AML-193 (cell line): Measurements from ENCODE around the gene FBXL13.
"Not testable (repeated sequence)": the region's sequence is repeated elsewhere in the genome, so short reads cannot be mapped to it uniquely, and the experiment has no call there.

Experiments used
- DNase-seq, 2 experiments: peaks; one replicate each; lab custom pipeline; 2025; lab: John Stamatoyannopoulos, UW

The FBXL13 gene

DNA sequence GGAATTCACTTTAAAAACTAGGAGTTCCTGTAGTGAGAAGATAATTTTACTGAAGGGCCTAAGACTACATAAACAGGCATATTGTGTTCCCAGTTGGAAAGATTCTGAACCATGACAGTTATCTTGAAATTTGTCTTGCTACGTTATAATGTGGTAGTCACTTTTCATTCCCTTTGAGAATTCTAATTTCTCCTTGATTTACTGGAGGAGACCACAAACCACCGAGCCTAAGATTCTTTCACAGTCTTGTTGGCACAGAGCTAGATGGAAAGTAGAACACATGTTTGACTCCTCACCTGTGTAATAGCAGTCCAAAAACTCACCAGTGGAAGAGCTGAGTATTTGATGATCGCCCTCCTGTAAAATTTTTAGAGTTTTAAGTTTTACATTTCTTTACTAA is 5.2 kb upstream of the FBXL13 start:
- DNase-seq: no peak

DNA sequence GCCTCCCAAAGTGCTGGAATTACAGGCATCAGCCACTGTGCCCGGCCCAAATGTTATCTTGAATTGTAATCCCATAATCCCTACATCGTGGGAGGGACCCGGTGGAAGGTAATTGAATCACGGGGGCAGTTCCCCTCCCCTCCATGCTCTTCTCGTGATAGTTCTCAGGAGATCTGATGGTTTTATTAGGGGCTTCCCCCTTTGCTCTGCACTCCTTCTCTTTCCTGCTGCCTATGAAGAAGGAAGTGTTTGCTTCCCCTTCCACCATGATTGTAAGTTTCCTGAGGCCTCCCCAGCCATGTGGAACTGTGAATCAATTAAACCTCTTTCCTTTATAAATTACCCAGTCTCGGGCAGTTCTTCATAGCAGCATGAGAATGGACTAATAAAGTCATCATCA is 3.6 kb upstream of the FBXL13 start:
- not testable (repeated sequence) for DNase-seq

DNA sequence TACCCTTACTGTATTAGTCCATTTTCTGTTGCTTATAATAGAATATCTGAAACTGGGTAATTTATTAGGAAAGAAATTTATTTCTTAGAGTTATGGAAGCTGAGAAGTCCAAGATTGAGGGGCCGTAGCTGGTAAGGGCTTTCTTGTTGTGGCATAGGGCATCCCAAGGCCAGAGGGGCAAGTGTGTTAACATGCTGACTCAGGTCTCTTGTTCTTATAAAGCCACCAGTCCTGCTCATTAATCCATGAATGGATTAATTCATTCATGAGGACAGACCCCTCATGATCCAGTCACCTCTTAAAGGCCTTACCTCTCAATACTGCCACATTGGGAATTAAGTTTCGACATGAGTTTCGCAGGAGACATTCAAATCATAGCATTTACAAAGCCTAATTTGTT is 2.7 kb upstream of the FBXL13 start:
- no peak for DNase-seq

DNA sequence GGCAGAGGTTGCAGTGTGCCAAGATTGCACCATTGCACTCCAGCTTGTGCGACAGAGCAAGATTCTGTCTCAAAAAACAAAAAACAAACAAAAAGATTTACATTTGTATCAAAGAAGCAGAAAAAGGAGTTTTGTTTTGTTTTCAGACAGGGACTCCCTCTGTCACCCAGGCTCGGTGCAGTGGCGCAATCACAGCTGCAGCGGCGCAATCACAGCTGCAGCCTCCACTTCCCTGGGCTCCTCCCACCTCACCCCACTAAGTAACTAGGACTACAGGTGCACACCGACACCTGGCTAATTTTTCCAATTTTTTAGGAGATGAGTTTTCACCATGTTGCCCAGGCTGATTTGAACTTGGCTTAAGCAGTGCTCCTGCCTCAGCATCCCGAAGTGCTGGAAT is 2.2 kb upstream of the FBXL13 start:
- no peak for DNase-seq

DNA sequence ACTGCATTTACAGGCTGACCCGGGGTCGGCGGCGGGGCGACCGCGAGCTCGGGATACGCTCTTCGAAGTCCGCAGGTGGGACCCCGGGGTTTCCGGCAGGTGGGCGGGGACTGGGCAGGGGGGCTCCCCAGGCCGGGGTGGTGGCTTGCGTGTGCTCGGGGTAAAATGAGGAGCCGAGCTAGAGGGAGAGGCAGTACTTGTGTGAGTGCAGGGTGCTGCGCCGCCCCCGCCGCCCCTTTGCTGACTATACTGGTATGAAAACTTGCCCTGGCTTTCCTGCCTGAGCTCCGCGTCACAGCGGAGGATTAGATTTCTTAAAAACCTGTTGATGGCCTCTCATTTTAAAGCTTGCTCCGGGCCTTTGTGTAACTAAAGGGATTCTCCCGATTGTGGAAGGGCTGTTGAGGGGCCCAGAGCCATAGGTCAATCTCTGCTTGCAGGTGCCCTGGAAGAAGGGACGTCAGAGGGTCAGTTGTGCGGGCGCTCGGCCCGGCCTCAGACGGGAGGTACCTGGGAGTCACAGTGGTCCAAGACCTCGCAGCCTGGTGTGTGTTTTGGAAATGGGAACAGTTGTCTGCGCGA is 832 bp upstream of the FBXL13 start:
- peak; percentile 6 to 7 for DNase-seq

DNA sequence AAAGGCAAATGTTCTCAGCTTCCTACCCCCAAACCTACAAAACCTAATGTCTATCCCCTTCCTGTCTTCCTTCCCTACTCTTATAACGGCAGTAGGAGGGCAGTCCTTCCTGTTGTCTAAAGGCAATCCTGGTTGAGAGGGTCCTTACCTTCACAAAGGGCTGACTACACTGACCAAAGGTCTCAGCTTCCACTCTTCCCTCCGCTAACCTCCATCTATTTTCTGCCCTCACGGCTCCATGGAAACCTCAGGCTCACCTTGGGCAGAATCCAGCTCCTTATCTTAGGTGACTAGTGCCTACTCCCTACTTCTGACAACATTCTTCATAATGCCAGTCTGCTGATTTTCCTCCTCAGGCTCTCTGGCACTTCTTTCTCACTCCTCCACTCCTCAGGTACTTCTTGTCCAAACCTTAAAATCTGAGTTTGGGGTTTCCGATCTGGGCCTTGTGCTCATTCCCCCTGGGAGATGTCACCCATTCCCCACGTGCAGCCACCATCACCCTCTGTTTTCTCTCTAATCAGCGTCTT is 542 bp downstream of the FBXL13 start:
- DNase-seq: no peak

DNA sequence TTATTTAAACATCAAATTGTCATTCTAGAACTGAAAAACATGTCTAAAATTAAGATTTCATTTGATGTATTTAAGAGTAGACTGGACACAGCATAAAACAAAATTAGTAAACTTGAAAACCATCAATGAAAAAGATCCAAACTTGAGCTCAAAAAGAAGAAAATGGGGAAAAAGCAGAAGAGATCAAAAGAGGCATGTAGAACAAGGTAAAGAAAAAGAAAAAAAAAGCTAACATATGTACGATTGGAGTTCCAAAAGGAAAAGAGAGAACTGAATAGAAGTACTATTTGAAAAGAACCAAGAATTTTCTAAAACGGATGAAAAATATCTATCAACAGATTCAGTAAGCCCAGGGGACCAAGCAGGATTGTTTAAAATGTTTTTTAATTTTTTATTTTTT is 3.6 kb downstream of the FBXL13 start:
- DNase-seq: no peak

DNA sequence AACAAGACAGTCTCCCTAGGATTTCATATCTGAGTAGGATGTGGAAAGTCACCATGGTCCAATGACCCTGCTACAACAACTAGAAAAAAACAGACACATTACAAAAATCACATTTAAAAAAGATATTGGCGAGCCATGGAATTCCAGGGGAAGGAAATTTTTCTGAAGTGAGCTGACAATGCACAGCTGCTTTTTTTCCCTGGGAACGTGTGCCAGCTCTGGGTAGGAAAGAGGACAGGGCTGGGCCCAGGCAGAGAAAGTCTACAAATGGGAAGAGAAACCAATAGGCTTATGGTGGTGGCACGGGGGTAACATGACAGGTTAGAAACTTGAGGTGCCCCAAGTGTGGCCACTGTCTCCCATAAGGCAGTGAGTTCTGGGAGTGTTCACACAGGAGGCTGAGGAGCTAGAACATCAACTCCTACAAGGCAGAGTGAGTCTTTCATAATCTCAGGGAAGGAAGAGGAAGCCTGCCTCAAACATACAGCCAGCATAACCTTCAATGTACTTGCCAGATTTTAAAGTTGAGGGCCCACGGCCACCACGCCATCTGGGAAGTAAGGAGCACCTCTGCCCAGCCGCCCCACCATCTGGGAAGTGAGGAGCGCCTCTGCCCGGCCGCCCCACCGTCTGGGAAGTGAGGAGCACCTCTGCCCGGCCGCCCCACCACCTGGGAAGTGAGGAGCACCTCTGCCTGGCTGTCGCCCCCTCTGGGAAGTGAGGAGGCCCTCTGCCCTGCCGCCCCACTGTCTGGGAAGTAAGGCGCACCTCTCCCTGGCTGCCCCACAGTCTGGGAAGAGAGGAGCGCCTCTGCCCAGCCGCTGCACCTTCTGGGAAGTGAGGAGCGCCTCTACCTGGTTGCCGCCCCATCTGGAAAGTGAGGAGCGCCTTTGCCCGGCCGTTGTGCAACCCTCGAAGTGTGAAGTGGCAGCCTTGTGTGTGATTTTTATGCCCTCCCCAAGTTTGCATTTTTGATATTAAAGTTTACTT is 5.9 kb downstream of the FBXL13 start:
- DNase-seq: no peak

DNA sequence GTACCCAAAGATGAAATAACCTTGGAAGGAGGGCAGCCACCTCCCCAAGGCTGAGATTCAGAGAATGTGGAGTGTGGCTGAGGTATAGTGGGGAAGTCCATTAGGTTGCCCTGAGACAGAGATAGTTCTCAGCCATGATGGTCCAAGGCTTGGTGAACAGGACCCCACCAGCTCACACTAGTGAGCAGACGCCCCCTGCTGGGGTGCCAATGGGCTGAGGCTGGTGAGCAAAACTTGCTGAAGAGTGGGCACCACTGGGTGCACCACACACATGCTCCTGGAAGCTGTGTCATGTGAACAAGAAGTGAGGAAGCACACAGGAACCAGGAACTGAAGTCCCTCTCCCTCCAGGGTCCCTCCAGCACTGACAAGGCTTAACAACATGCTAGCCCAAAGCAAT is 8.9 kb downstream of the FBXL13 start:
- peak; percentile 26 to 33 for DNase-seq

DNA sequence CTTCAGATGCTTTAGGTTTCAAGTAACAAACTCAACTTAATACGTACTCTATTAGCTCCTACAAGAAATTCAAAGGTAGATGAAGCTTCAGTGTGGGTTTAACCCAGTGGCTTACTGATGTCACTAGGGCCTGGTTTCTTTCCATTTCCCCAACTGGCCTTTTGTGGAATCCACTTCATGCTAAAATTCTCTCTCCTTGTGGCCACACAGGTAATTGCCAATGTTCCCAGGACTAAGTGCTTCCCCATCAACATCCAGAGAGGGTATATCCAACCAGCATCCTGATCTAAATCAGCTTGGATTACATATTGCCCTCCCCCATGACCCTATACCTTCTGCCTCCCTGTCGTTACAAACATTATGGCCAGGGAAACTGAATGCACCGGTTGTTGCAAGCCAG is 10.7 kb downstream of the FBXL13 start:
- DNase-seq: no peak

DNA sequence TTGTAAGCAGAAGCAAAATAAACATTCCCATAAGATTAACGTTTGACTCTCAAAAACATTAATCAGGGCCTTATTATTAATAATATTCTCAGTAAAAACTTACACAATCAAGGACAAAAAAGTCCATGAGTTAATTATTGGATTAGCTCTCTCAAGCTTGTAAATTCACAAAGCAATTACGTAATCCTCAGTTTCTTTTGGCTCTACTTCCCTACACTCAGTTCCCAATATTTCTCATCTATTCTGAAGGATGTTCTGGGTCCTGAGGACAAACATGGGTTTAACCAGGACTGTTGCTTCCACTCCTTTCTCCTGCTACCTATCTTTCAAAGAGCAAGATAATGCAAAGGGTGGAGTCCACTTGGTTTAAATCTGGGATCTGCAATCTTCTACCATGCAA is 15.1 kb downstream of the FBXL13 start:
- peak in 1 of 2 experiments; percentile 12 for DNase-seq

DNA sequence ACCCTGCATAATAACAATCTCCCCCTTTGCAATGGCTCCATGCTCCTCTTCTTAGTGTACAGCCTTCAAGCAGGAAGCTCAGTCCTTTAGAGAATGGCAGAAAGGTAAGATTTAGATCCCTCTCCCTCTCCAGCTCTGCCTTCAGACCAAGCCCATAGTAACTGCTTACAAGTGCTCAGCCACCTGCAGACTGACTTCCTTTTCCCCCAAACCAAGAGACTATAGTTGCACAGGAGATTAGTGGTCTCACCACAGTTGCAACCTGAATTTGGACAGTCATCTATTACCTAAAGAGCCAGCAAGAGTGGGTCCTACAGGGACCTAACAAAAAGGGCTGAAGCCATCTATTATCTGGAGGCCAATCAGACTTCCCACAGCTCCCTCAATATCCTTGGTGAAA is 16.5 kb downstream of the FBXL13 start:
- no peak for DNase-seq

DNA sequence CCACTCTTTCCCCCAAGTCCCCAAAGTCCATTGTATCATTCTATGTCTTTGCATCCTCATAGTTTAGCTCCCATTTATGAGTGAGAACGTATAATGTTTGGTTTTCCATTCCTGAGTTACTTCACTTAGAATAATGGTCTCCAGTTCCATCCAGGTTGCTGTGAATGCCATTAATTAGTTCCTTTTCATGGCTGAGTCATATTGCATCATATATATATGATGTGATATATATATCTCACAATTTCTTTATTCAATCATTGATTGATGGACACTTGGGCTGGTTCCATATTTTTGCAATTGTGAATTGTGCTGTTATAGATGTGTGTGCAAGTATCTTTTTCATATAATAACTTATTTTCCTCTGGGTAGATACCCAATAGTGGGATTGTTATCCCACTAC is 18.6 kb downstream of the FBXL13 start:
- not testable (repeated sequence) for DNase-seq

DNA sequence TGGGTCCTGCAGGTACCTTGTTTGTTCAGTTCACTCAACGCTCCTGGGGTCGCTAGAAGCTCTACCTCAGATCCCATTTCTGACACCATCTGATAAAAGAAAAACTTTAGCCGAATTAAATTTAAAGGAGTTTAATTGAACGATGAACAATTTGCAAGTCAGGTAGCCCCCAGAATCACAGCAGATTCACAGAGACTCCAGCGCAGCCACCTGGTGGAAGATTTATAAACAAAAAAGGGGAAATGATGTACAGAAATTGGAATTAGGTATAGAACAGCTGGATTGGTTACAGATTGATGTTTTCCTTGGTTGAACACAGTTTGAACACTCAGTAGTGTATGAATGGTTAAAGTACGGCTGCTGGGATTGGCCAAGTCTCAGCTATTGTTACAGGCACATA is 23.1 kb downstream of the FBXL13 start:
- no peak for DNase-seq

DNA sequence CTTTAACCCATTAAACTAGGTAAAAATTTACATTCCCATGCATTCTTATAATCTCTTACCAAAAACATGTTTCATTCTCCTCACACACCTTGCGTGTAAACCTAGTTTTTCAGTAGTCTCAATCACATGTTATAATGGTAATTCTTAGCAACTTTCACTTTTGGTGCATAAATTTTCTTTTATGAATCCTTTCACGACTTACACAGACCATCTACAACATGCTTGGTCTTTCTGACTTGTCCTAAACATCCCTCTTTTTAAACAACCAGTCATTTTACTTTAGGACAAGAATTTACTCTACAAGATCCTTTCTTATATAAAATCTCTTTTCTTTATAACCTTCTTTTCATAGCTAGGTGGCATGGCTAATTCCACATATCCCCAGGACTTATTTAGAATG is 25.8 kb downstream of the FBXL13 start:
- no peak for DNase-seq

DNA sequence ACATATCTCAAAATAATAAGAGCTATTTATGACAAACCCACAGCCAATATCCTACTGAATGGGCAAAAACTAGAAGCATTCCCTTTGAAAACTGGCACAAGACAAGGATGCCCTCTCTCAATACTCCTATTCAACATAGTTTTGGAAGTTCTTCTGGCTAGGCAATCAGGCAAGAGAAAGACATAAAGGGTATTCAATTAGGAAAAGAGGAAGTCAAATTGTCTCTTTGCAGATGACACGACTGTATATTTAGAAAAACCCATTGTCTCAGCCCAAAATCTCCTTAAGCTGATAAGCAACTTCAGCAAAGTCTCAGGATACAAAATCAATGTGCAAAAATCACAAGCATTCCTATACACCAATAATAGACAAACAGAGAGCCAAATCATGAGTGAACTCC is 32.8 kb downstream of the FBXL13 start:
- DNase-seq: not testable (repeated sequence)

DNA sequence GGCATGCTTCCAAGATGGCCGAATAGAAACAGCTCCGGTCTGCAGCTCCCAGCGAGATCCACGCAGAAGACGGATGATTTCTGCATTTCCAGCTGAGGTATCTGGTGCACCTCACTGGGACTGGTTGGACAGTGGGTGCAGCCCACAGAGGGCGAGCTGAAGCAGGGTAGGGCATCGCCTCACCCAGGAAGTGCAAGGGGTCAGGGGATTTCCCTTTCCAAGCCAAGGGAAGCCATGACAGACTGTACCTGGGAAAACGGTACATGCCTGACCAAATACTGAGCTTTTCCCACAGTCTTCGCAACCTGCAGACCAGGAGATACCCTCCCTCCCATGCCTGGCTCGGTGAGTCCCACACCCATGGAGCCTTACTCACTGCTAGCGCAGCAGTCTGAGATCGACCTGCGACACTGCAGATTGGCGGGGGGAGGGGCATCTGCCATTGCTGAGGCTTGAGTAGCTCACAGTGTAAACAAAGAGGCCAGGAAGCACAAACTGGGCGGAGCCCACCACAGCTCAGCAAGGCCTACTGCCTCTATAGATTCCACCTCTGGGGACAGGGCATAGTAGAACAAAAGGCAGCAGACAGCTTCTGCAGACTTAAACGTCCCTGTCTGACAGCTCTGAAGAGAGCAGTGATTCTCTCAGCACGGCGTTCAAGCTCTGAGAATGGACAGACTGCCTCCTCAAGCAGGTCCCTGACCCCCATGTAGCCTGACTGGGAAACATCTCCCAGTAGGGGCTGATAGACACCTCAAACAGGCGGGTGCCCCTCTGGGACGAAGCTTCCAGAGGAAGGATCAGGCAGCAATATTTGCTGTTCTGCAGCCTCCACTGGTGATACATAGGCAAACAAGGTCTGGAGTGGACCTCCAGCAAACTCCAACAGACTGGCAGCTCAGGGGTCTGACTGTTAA is 36.5 kb downstream of the FBXL13 start:
- not testable (repeated sequence) for DNase-seq

DNA sequence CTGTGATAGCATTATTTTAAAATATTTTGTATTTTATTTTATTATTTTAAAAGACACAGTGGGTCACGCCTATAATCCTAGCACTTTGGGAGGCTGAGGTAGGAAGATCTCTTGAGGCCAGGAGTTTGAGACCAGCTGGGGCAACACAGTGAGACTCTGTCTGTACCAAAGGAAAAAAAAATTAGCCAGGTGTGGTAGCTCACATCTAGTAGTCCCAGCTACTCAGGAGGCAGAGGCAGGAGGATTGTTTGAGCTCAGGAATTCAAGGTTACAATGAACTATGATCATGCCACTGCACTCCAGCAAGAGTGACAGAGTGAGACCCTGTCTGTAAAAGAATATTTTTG is 37.1 kb downstream of the FBXL13 start:
- no peak for DNase-seq

DNA sequence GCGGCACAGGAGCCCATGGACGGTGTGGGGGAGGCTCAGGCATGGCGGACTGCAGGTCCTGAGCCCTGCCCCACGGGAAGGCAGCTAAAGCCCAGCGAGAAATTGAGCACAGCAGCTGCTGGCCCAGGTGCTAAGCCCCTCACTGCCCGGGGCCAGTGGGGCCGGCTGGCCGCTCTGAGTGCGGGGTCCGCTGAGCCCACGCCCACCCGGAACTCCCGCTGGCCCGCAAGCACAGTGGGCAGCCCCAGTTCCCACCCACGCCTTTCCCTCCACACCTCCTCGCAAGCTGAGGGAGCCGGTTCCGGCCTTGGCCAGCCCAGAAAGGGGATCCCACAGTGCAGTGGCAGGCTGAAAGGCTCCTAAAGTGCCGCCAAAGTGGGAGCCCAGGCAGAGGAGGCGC is 40.3 kb downstream of the FBXL13 start:
- DNase-seq: not testable (repeated sequence)

DNA sequence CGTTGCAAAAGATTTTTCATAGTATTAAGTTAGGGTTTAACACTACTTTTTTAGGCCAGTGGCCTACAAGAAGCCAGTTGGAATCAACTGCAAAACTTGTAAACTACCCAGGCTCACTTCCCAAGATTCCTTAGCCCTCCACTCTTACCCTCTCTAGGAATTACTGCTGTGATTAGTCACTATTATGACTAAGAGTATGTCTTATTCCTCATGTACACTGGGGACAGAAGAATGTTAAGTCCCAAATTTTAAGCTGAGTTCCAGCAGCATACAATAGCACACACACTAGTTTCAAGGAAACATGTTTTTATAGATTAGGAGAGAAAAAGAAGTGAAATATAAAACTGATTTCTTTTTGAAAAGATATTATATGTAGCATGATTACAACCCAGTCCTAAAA is 42.8 kb downstream of the FBXL13 start:
- DNase-seq: no peak

DNA sequence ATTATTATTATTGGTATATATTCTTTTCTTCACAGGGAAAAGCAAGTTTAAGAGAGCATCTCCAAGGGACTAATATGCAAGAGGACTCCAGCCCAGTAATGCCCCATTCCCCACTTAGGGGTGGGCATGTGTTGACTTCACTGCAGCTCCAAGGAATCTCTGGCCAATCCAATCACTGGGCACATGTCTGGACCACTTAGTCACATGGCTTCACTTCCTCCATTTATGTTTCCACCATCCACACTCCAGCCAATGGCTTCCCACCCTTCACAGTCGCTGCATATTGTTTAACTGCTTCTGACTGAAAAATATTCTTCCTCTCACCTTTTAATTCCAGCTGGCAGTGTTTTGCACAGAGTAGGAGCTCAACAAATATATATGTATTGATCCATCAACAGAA is 43.6 kb downstream of the FBXL13 start:
- DNase-seq: no peak

DNA sequence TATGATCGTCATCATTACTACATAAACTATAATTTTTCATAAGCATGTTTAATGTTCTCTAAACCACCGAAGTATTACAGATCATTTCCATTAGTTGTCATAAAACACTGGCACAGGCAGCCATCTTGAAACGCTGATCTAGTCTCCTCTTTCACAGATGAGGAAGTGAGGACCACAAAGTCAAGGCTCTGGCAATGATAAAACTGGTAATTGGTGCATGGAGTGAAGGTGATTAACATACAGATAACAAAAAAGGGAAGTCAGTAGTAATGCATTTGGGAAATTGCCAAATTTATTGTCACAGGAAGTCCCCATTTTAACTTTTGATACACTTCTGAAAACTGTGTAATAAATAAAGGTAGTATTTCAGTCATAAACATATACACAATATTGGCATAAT is 49.3 kb downstream of the FBXL13 start:
- peak; percentile 13 to 32 for DNase-seq
